ENCODE measurements around the gene TBC1D19. TPM values are rescaled to one million over a fixed set of nuclear protein-coding genes. Genes with fewer than 3 reads are reported as not detected.

Gene TBC1D19
- total and polyA plus RNA-seq, 2 donors (not counting 1 experiment from before 2014, with no cell fraction given) = 1.8 to 11.0 TPM

DNA sequence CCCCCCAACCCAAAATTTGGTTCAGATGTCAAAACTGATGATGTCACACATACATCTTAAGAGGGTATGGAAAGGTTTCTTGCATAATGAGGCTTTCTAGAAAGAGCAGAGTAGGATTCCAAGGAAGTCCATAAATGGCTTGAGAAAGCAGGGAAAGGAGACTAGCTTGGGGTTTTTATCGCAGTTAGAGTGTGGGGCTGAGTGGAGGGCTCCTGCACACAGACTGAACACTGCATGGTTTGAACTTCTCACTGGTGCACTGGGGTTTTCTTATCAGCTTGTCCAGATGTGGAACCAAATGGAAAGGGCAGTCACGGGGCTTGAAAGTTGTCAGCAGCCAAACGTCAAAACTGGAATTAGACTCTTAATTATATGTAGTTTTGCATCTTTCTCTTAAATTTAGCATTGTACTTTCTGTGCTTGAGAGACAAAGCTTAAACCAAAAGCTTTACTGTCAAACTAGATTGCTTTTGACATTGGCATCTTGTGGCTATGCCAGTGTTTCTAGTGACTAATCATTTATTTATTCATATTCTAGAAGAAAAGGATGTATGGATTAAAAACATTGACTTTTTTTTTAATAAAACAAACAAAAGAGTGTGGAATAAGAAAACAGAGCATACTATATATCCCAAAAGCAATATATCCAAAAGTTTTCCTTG lies 198.4 kb downstream of the TBC1D19 start:
- 83% methylated on average over 1 of the region's 3 CpGs for WGBS (ENCODE audit: insufficient coverage)
- POLR2A ChIA-PET = no interaction called here

DNA sequence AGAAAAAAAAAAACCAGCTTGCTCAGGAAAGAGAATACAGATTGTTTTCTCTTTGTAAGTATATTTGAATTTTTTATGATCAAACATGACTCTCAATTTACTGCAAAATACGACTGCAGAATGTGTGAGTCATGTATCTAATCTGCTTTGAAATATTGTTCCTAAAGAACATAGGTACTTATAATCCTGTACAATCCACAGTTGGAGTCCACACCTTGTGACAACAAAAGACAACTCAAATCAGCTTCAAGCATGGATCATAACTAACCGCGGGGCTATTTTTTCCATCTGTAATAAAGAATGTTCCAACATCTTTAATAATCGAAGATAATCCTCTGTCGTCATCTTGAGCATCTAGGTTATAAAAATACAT lies 198.9 kb downstream of the TBC1D19 start:
- peaks cover 6% of the 10 kb centered on the region for H4K20me1 ChIP-seq (ENCODE audit: control insufficient read depth, insufficient read depth, low read length, poor library complexity, severe bottlenecking)
- intact Hi-C loops (cut with micrococcal nuclease) = no loop called here
- no CpG with 5 or more reads among the region's 5 CpGs for WGBS (ENCODE audit: insufficient coverage)
- no peak overlapping the region for H3K4me2 ChIP-seq (replicated peaks; ENCODE audit: low read depth, low read length, poor library complexity, severe bottlenecking)
- no peak for DNase-seq
- ChIA-PET POLR2A (no interaction called here), CTCF (no interaction called here)
- no peak overlapping the region for H3K4me3 Mint-ChIP-seq
- H3K79me2 ChIP-seq (ENCODE audit: control insufficient read depth, insufficient read depth, low read length) = no peaks in the 10 kb centered on the region
- H3K27me3 ChIP-seq (replicated peaks in 1 of 4; ENCODE audit: control extremely low read depth in 1 of 4, control insufficient read depth in 3 of 4, insufficient read depth in 4 of 4, low read length in 3 of 4) = peaks cover 0 to under 1% (median 0%) of the 10 kb centered on the region in 4 experiments
- no peaks in the 10 kb centered on the region for H3K27me3 Mint-ChIP-seq
- no peaks in the 10 kb centered on the region for H3K36me3 ChIP-seq (replicated peaks in 1 of 2; ENCODE audit: control extremely low read depth in 1 of 2, control insufficient read depth in 1 of 2, extremely low read depth in 1 of 2, insufficient read depth in 2 of 2, low read length in 1 of 2)
- no peak overlapping the region for H3K4me3 ChIP-seq (ENCODE audit: control extremely low read depth in 1 of 5, extremely low read depth in 1 of 5, insufficient read depth in 1 of 5, low read depth in 2 of 5, low read length in 4 of 5)
- ATAC-seq (ENCODE audit: low read depth) = no peak
- no peaks in the 10 kb centered on the region for H3K9me3 Mint-ChIP-seq (ENCODE audit: insufficient read depth)
- H3K4me1 Mint-ChIP-seq = peaks cover 33% of the 10 kb centered on the region
- TF ChIP-seq, protein P1, sequence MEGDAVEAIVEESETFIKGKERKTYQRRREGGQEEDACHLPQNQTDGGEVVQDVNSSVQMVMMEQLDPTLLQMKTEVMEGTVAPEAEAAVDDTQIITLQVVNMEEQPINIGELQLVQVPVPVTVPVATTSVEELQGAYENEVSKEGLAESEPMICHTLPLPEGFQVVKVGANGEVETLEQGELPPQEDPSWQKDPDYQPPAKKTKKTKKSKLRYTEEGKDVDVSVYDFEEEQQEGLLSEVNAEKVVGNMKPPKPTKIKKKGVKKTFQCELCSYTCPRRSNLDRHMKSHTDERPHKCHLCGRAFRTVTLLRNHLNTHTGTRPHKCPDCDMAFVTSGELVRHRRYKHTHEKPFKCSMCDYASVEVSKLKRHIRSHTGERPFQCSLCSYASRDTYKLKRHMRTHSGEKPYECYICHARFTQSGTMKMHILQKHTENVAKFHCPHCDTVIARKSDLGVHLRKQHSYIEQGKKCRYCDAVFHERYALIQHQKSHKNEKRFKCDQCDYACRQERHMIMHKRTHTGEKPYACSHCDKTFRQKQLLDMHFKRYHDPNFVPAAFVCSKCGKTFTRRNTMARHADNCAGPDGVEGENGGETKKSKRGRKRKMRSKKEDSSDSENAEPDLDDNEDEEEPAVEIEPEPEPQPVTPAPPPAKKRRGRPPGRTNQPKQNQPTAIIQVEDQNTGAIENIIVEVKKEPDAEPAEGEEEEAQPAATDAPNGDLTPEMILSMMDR (IDR thresholded peaks at IDR 0.05) = no peak
- TF ChIP-seq EZH2 (IDR thresholded peaks at IDR 0.05; ENCODE audit: borderline replicate concordance, insufficient read depth, low read depth, low read length, poor library complexity, severe bottlenecking) = no peak
- no peaks in the 10 kb centered on the region for H3K9me3 ChIP-seq (ENCODE audit: control extremely low read depth in 1 of 3, control insufficient read depth in 2 of 3, insufficient read depth in 1 of 3, low read length in 2 of 3)
- no peak overlapping the region for H3K27ac ChIP-seq (ENCODE audit: low read length in 2 of 2)
- no peak overlapping the region for H2AFZ ChIP-seq (ENCODE audit: insufficient read depth, low read depth, low read length, poor library complexity, severe bottlenecking)
- no peak overlapping the region for H3K27ac Mint-ChIP-seq
- H3K9ac ChIP-seq (ENCODE audit: low read length) = no peak overlapping the region
- H3K4me1 ChIP-seq (ENCODE audit: control insufficient read depth in 2 of 2, insufficient read depth in 2 of 2, low read length in 2 of 2) = peaks cover 24 to 26% of the 10 kb centered on the region in 2 donors

More for the DNA sequence above, 198.4 kb downstream of the TBC1D19 start:
- no peak for DNase-seq
- H3K79me2 ChIP-seq (ENCODE audit: control insufficient read depth, insufficient read depth, low read length) = no peaks in the 10 kb centered on the region
- H3K27me3 ChIP-seq (replicated peaks in 1 of 4; ENCODE audit: control extremely low read depth in 1 of 4, control insufficient read depth in 3 of 4, insufficient read depth in 4 of 4, low read length in 3 of 4) = no peaks in the 10 kb centered on the region
- H3K4me3 Mint-ChIP-seq = no peak overlapping the region
- H3K9me3 Mint-ChIP-seq (ENCODE audit: insufficient read depth) = no peaks in the 10 kb centered on the region
- H3K4me3 ChIP-seq (ENCODE audit: control extremely low read depth in 1 of 5, extremely low read depth in 1 of 5, insufficient read depth in 1 of 5, low read depth in 2 of 5, low read length in 4 of 5) = no peak overlapping the region
- CTCF ChIA-PET = no interaction called here
- no peaks in the 10 kb centered on the region for H3K9me3 ChIP-seq (ENCODE audit: control extremely low read depth in 1 of 3, control insufficient read depth in 2 of 3, insufficient read depth in 1 of 3, low read length in 2 of 3)
- H3K27me3 Mint-ChIP-seq = no peaks in the 10 kb centered on the region
- no peak for ATAC-seq (ENCODE audit: low read depth)
- H4K20me1 ChIP-seq (ENCODE audit: control insufficient read depth, insufficient read depth, low read length, poor library complexity, severe bottlenecking) = peaks cover 3% of the 10 kb centered on the region
- H3K4me2 ChIP-seq (replicated peaks; ENCODE audit: low read depth, low read length, poor library complexity, severe bottlenecking) = no peak overlapping the region
- no peak overlapping the region for H3K9ac ChIP-seq (ENCODE audit: low read length)
- H3K36me3 ChIP-seq (replicated peaks in 1 of 2; ENCODE audit: control extremely low read depth in 1 of 2, control insufficient read depth in 1 of 2, extremely low read depth in 1 of 2, insufficient read depth in 2 of 2, low read length in 1 of 2) = no peaks in the 10 kb centered on the region
- intact Hi-C loops (cut with micrococcal nuclease) = no loop called here
- H3K27ac Mint-ChIP-seq = no peak overlapping the region
- TF ChIP-seq EZH2 (IDR thresholded peaks at IDR 0.05; ENCODE audit: borderline replicate concordance, insufficient read depth, low read depth, low read length, poor library complexity, severe bottlenecking) = no peak
- TF ChIP-seq, protein P1 (IDR thresholded peaks at IDR 0.05) = no peak
- H2AFZ ChIP-seq (ENCODE audit: insufficient read depth, low read depth, low read length, poor library complexity, severe bottlenecking) = no peak overlapping the region
- peaks cover 19 to 21% of the 10 kb centered on the region in 2 donors for H3K4me1 ChIP-seq (ENCODE audit: control insufficient read depth in 2 of 2, insufficient read depth in 2 of 2, low read length in 2 of 2)
- H3K4me1 Mint-ChIP-seq = peaks cover 28% of the 10 kb centered on the region
- H3K27ac ChIP-seq (ENCODE audit: low read length in 2 of 2) = no peak overlapping the region
